CD14-positive monocyte (primary cell): Measurements from ENCODE around the gene NEDD4L. TPM values are rescaled to one million over a fixed set of nuclear protein-coding genes. Genes with fewer than 3 reads are reported as not detected.

ENCODE experiments used
- DNase-seq, 3 donors: peaks; one replicate each; pipeline ENCODE4 v3.0.0-alpha.2; 2011 to 2022
- H2AFZ ChIP-seq: 2 replicates; pipeline ENCODE4 v1.6.0; 2012; ENCODE audit warnings: mild to moderate bottlenecking, low read depth, low read length, inconsistent platforms; ENCODE audit not compliant: insufficient read depth, poor library complexity, severe bottlenecking
- H3K27ac ChIP-seq, 2 donors: 1 replicate in 1 of 2; 2 replicates in 1 of 2; pipeline ENCODE4 v1.5.1; 2012 to 2013; ENCODE audit warnings: low read length in 2 of 2, control low read depth in 1 of 2, inconsistent platforms in 1 of 2, low read depth in 1 of 2, mild to moderate bottlenecking in 1 of 2
- H3K27me3 ChIP-seq, 2 donors: one replicate each; pipeline versions ENCODE4 v1.6.0 to v1.6.1; 2011 to 2013; ENCODE audit warnings: low read length in 2 of 2; ENCODE audit not compliant: control insufficient read depth in 2 of 2, insufficient read depth in 2 of 2
- H3K36me3 ChIP-seq, 2 donors: replicated peaks in 1 of 2; 1 replicate in 1 of 2; 2 replicates in 1 of 2; pipeline versions ENCODE4 v1.5.1 to v1.6.1; 2012 to 2013; ENCODE audit warnings: low read length in 2 of 2, control low read depth in 1 of 2, inconsistent platforms in 1 of 2, mild to moderate bottlenecking in 1 of 2; ENCODE audit not compliant: insufficient read depth in 2 of 2, control insufficient read depth in 1 of 2
- H3K4me1 ChIP-seq, 2 donors: 1 replicate in 1 of 2; 2 replicates in 1 of 2; pipeline versions ENCODE4 v1.5.1 to v1.6.1; 2012 to 2013; ENCODE audit warnings: low read length in 2 of 2, control low read depth in 1 of 2, inconsistent platforms in 1 of 2, mild to moderate bottlenecking in 1 of 2, moderate library complexity in 1 of 2; ENCODE audit not compliant: insufficient read depth in 2 of 2, control insufficient read depth in 1 of 2
- H3K4me2 ChIP-seq: replicated peaks from 2 replicates; pipeline ENCODE3; 2012; ENCODE audit warnings: low read length, moderate library complexity, mild to moderate bottlenecking; ENCODE audit not compliant: poor library complexity, severe bottlenecking; ENCODE audit errors: extremely low read depth
- H3K4me3 ChIP-seq, 3 experiments: fragments of 200-600 bp in 1 of 3; sonication (generic) in 1 of 3; replicated peaks in 1 of 3; 1 replicate in 2 of 3; 2 replicates in 1 of 3; pipeline ENCODE4 v1.5.1; 2011 to 2013; ENCODE audit warnings: low read length in 3 of 3, mild to moderate bottlenecking in 3 of 3, control low read depth in 2 of 3, low read depth in 2 of 3, inconsistent platforms in 1 of 3, moderate library complexity in 1 of 3
- H3K79me2 ChIP-seq: 2 replicates; pipeline ENCODE4 v1.6.0; 2012; ENCODE audit warnings: mild to moderate bottlenecking, control low read depth, inconsistent platforms, low read length, moderate library complexity; ENCODE audit not compliant: insufficient read depth
- H3K9ac ChIP-seq: 2 replicates; pipeline ENCODE4 v1.6.0; 2017; ENCODE audit warnings: low read length, mild to moderate bottlenecking; ENCODE audit not compliant: insufficient read depth, poor library complexity, severe bottlenecking
- H3K9me3 ChIP-seq, 2 donors: replicated peaks in 1 of 2; 1 replicate in 1 of 2; 2 replicates in 1 of 2; pipeline versions ENCODE4 v1.5.1 to v1.6.1; 2012 to 2013; ENCODE audit warnings: low read length in 2 of 2, control low read depth in 1 of 2; ENCODE audit not compliant: control insufficient read depth in 1 of 2, insufficient read depth in 1 of 2
- H4K20me1 ChIP-seq: 2 replicates; pipeline ENCODE4 v1.6.0; 2012; ENCODE audit warnings: mild to moderate bottlenecking, low read length, control low read depth, moderate library complexity; ENCODE audit not compliant: insufficient read depth
- H3K27ac Mint-ChIP-seq, 7 donors: one replicate each; pipeline ENCODE4 v1.8.0; 2020; ENCODE audit warnings: mild to moderate bottlenecking in 7 of 7, mixed read lengths in 7 of 7, moderate library complexity in 6 of 7, inconsistent platforms in 2 of 7
- H3K27me3 Mint-ChIP-seq, 3 donors: one replicate each; pipeline ENCODE4 v1.8.0; 2021 to 2022; ENCODE audit warnings: low read depth in 3 of 3, mild to moderate bottlenecking in 3 of 3, mixed read lengths in 3 of 3, moderate library complexity in 3 of 3, inconsistent platforms in 1 of 3
- H3K36me3 Mint-ChIP-seq, 2 donors: one replicate each; pipeline ENCODE4 v1.8.0; 2020; ENCODE audit warnings: mixed read lengths in 2 of 2, inconsistent platforms in 1 of 2, mild to moderate bottlenecking in 1 of 2
- H3K4me1 Mint-ChIP-seq: one replicate; pipeline ENCODE4 v1.8.0; 2020; ENCODE audit warnings: mild to moderate bottlenecking, mixed read lengths
- H3K4me3 Mint-ChIP-seq, 2 donors: one replicate each; pipeline ENCODE4 v1.8.0; 2020; ENCODE audit warnings: mild to moderate bottlenecking in 2 of 2, mixed read lengths in 2 of 2, moderate library complexity in 1 of 2
- H3K9me3 Mint-ChIP-seq, 7 donors: one replicate each; pipeline ENCODE4 v1.8.0; 2020 to 2022; ENCODE audit warnings: mixed read lengths in 7 of 7, mild to moderate bottlenecking in 6 of 7, moderate library complexity in 6 of 7, inconsistent platforms in 2 of 7
- CTCF ChIP-seq: fragments of 200-600 bp; IDR thresholded peaks from one replicate; pipeline ENCODE4 v1.8.0; 2022; ENCODE audit warnings: antibody characterized with exemption, mild to moderate bottlenecking
- WGBS: methylation state at CpG from one replicate; pipeline ENCODE4 v1.1.5; 2013; ENCODE audit warnings: missing lambda C conversion rate; ENCODE audit not compliant: insufficient coverage; 5-methylcytosine and 5-hydroxymethylcytosine counted together
- intact Hi-C, 2 donors: fragments of 100-400 bp; cut with micrococcal nuclease; formaldehyde crosslinking; loops; one replicate each; pipeline versions ENCODE4 v1.15.0 to v1.15.1; 2023
- polyA plus RNA-seq, 3 donors: library from polyadenylated mRNA; depleted of rRNA in 1 of 3; unstranded in 2 of 3; stranded (reverse) in 1 of 3; fragments of 300-500 nt in 2 of 3; fragments of >200 nt in 1 of 3; fragmentation: Illumina TruSeq in 2 of 3; gene quantifications; 1 replicate in 2 of 3; 2 replicates in 1 of 3; pipeline ENCODE4 v1.2.3, GENCODE V29; 2012 to 2021

Gene NEDD4L
- polyA plus RNA-seq, 3 donors = 2.5 to 5.2 (median 4.5) TPM

GRCh38 chr18:58408665-58409064 lies 364.6 kb downstream of the NEDD4L start:
- H3K9me3 ChIP-seq = no peaks in the 10 kb centered on the region
- Mint-ChIP-seq H3K9me3 (peaks cover 0 to 2% (median 0%) of the 10 kb centered on the region in 7 donors), H3K4me3 (no peak overlapping the region), H3K4me1 (no peaks in the 10 kb centered on the region), H3K27ac (no peak overlapping the region), H3K36me3 (no peaks in the 10 kb centered on the region), H3K27me3 (peaks cover 0 to 3% (median 2%) of the 10 kb centered on the region in 3 donors)
- H3K79me2 ChIP-seq = no peaks in the 10 kb centered on the region
- H2AFZ ChIP-seq = no peak overlapping the region
- no peak overlapping the region for H3K4me3 ChIP-seq
- WGBS = 93% methylated on average over 2 of the region's 4 CpGs
- H3K27ac ChIP-seq = no peak overlapping the region
- H4K20me1 ChIP-seq = no peaks in the 10 kb centered on the region
- H3K4me1 ChIP-seq = no peaks in the 10 kb centered on the region
- H3K27me3 ChIP-seq = no peaks in the 10 kb centered on the region
- no peak for TF ChIP-seq CTCF
- no peak for DNase-seq
- no peak overlapping the region for H3K4me2 ChIP-seq
- intact Hi-C loops = no loop called here
- H3K9ac ChIP-seq = no peak overlapping the region
- H3K36me3 ChIP-seq = no peaks in the 10 kb centered on the region

- no peak overlapping the region for H3K4me3 ChIP-seq
- no peak overlapping the region for H2AFZ ChIP-seq
- no peaks in the 10 kb centered on the region for H3K79me2 ChIP-seq
- no peaks in the 10 kb centered on the region for H3K9me3 ChIP-seq
- H3K4me1 ChIP-seq = no peaks in the 10 kb centered on the region
- no peaks in the 10 kb centered on the region for H3K4me1 Mint-ChIP-seq
- 91% methylated on average over 3 of the region's 5 CpGs for WGBS
- no peak overlapping the region for H3K4me3 Mint-ChIP-seq
- peaks cover 0 to 2% (median 0%) of the 10 kb centered on the region in 7 donors for H3K9me3 Mint-ChIP-seq
- H3K4me2 ChIP-seq = no peak overlapping the region
- intact Hi-C loops = no loop called here
- H3K27me3 Mint-ChIP-seq = peaks cover 0 to 7% (median 2%) of the 10 kb centered on the region in 3 donors
- no peaks in the 10 kb centered on the region for H4K20me1 ChIP-seq
- H3K27me3 ChIP-seq = no peaks in the 10 kb centered on the region
- TF ChIP-seq CTCF = no peak
- no peak for DNase-seq
- H3K27ac ChIP-seq = no peak overlapping the region
- H3K27ac Mint-ChIP-seq = no peak overlapping the region
- H3K36me3 Mint-ChIP-seq = no peaks in the 10 kb centered on the region
- H3K9ac ChIP-seq = no peak overlapping the region
- H3K36me3 ChIP-seq = no peaks in the 10 kb centered on the region
Measured at GRCh38 chr18:58409802-58410445, 365.9 kb downstream of the NEDD4L start.
